Esophagus muscularis mucosa (tissue), 3 donors: ENCODE measurements around the gene NCOA7.

ENCODE experiments used
- CTCF ChIP-seq, 3 experiments: fragments of 200-600 bp in 2 of 3; fragments of 450-650 bp in 1 of 3; sonication (generic) in 2 of 3; IDR thresholded peaks; one replicate each; pipeline ENCODE4 v1.5.1; 2017 to 2019; ENCODE audit warnings: antibody characterized with exemption in 3 of 3, mild to moderate bottlenecking in 2 of 3, moderate library complexity in 1 of 3
- POLR2AphosphoS5 ChIP-seq, 2 donors: sonication (generic); formaldehyde crosslinking; IDR thresholded peaks; one replicate each; pipeline ENCODE4 v1.6.1; 2017; ENCODE audit warnings: antibody characterized with exemption in 2 of 2

- TF ChIP-seq POLR2AphosphoS5 (IDR thresholded peaks at IDR 0.05) (peak; percentile 91 to 95), CTCF (IDR thresholded peaks at IDR 0.05) (peak; percentile 94 to 95 (median 94))
Measured at GRCh38 chr6:125956506-125957390, 166.0 kb downstream of the NCOA7 start, which contains the start of gene HINT3.
